HepG2 (cell line): ENCODE measurements around the gene THADA. TPM values are rescaled to one million over a fixed set of nuclear protein-coding genes. Genes with fewer than 3 reads are reported as not detected.

ENCODE experiments used
- ATAC-seq: fragments of 200-7000 bp; cut with Tn5 transposase; 3 replicates; pipeline ENCODE4 v1.9.1; 2020; ENCODE audit warnings: mild to moderate bottlenecking, moderate library complexity
- BruUV-seq: library from RNA; stranded (reverse); fragments of 400-500 nt; replicated peaks from 2 replicates; lab custom pipeline; 2021; lab: Mats Ljungman, UMichigan
- CTCF ChIA-PET: fragments of 300-600 bp; formaldehyde crosslinking; extraction: SDS; loops from one replicate; lab custom pipeline; 2021; ENCODE audit warnings: low total read pairs, inconsistent platforms, low intra/inter-chr PET ratio; lab: Yijun Ruan, JAX
- POLR2A ChIA-PET: fragments of 350-600 bp; sonication (Branson Sonifier 250); formaldehyde crosslinking; loops from one replicate; lab custom pipeline; 2020; ENCODE audit warnings: antibody characterized with exemption, inconsistent platforms; lab: Yijun Ruan, JAX
- DNase-seq: peaks from one replicate; pipeline ENCODE4 v3.0.0-alpha.2; 2015; ENCODE audit warnings: low spot score
- FAIRE-seq: peaks from 3 replicates; lab custom pipeline; 2011; peaks lifted over from hg19 to GRCh38; lab: Jason Lieb, UNC
- H2AFZ ChIP-seq: one replicate; pipeline ENCODE4 v1.6.1; 2011; ENCODE audit warnings: low read length, inconsistent platforms
- H3K27ac ChIP-seq: fragments of 300-600 bp; 3 replicates; pipeline ENCODE4 v1.8.0; 2011; ENCODE audit warnings: mixed run types, mild to moderate bottlenecking, mixed read lengths, low read length, inconsistent platforms; ENCODE audit not compliant: insufficient read depth; ENCODE audit errors: extremely low read length
- H3K27me3 ChIP-seq, 2 experiments: fragments of 200-600 bp in 1 of 2; 2 replicates in 1 of 2; 3 replicates in 1 of 2; pipeline versions ENCODE4 v1.6.0 to v1.8.0; 2011; ENCODE audit warnings: low read length in 2 of 2, mild to moderate bottlenecking in 2 of 2, moderate library complexity in 2 of 2, inconsistent platforms in 1 of 2; ENCODE audit not compliant: insufficient read depth in 2 of 2, control insufficient read depth in 1 of 2
- H3K36me3 ChIP-seq, 2 experiments: fragments of 200-600 bp in 1 of 2; replicated peaks in 1 of 2; 2 replicates in 1 of 2; 3 replicates in 1 of 2; pipeline versions ENCODE4 v1.5.1 to v1.8.0; 2011; ENCODE audit warnings: low read length in 2 of 2, inconsistent platforms in 1 of 2; ENCODE audit not compliant: insufficient read depth in 2 of 2, control insufficient read depth in 1 of 2
- H3K4me1 ChIP-seq: 2 replicates; pipeline ENCODE4 v1.5.1; 2012; ENCODE audit warnings: low read length, inconsistent platforms; ENCODE audit not compliant: insufficient read depth
- H3K4me2 ChIP-seq: 2 replicates; pipeline ENCODE4 v1.6.0; 2011; ENCODE audit warnings: low read depth, low read length, inconsistent platforms
- H3K4me3 ChIP-seq, 3 experiments: fragments of 200-600 bp in 1 of 3; sonication (generic), shearing (Covaris generic) in 1 of 3; replicated peaks in 1 of 3; 2 replicates each; pipeline ENCODE4 v1.5.1; 2011 to 2016; ENCODE audit warnings: low read length in 3 of 3, inconsistent platforms in 2 of 3, low read depth in 2 of 3, mild to moderate bottlenecking in 2 of 3, control low read depth in 1 of 3, mixed read lengths in 1 of 3; ENCODE audit not compliant: insufficient read depth in 1 of 3
- H3K79me2 ChIP-seq: one replicate; pipeline ENCODE4 v1.6.1; 2011; ENCODE audit warnings: low read length, inconsistent platforms; ENCODE audit not compliant: insufficient read depth
- H3K9ac ChIP-seq: 2 replicates; pipeline ENCODE4 v1.6.0; 2011; ENCODE audit warnings: mild to moderate bottlenecking, low read depth, low read length, inconsistent platforms; ENCODE audit not compliant: insufficient read depth
- H3K9me3 ChIP-seq: 2 replicates; pipeline ENCODE4 v1.5.1; 2012; ENCODE audit warnings: mild to moderate bottlenecking, low read length
- H4K20me1 ChIP-seq: 2 replicates; pipeline ENCODE4 v1.6.0; 2011; ENCODE audit warnings: inconsistent platforms, mild to moderate bottlenecking, low read length, moderate library complexity; ENCODE audit not compliant: insufficient read depth
- ARID5B ChIP-seq: IDR thresholded peaks from 2 replicates; pipeline ENCODE4 v1.4.0; 2020; ENCODE audit warnings: mild to moderate bottlenecking, missing genetic modification reagents
- FOXO1 ChIP-seq: sonication (generic); formaldehyde crosslinking; IDR thresholded peaks from 2 replicates; pipeline ENCODE4 v1.4.0; 2020; ENCODE audit warnings: missing genetic modification reagents
- HDAC2 ChIP-seq: sonication (generic); formaldehyde crosslinking; IDR thresholded peaks from 2 replicates; pipeline ENCODE4 v1.4.0; 2020; ENCODE audit warnings: missing genetic modification reagents
- HHEX ChIP-seq: IDR thresholded peaks from 2 replicates; pipeline ENCODE4 v1.6.1; 2016; ENCODE audit warnings: control low read depth
- KLF11 ChIP-seq: IDR thresholded peaks from 2 replicates; pipeline ENCODE4 v1.6.1; 2016; ENCODE audit warnings: missing compliant biosample characterization
- MAFK ChIP-seq, 2 experiments: IDR thresholded peaks in 1 of 2; conservative IDR thresholded peaks in 1 of 2; 2 replicates each; pipeline ENCODE4 v1.6.1; 2011; ENCODE audit warnings: improper control_type of control experiment in 2 of 2, low read length in 2 of 2
- PCBP1 ChIP-seq: fragments of 200-400 bp; formaldehyde crosslinking; IDR thresholded peaks from 2 replicates; pipeline ENCODE4 v1.6.1; 2017; ENCODE audit warnings: mild to moderate bottlenecking, low read depth, low read length, borderline replicate concordance
- POGZ ChIP-seq: sonication (generic); formaldehyde crosslinking; IDR thresholded peaks from 2 replicates; pipeline ENCODE4 v1.4.0; 2020; ENCODE audit warnings: mild to moderate bottlenecking, missing genetic modification reagents
- RFXAP ChIP-seq: sonication (generic); formaldehyde crosslinking; IDR thresholded peaks from 2 replicates; pipeline ENCODE4 v1.4.0; 2020; ENCODE audit warnings: missing genetic modification reagents, borderline replicate concordance
- ZBTB38 ChIP-seq: sonication (generic); formaldehyde crosslinking; IDR thresholded peaks from 2 replicates; pipeline ENCODE4 v1.5.1; 2020; ENCODE audit warnings: mild to moderate bottlenecking, missing genetic modification reagents
- ZC3H13 ChIP-seq: sonication (generic); formaldehyde crosslinking; IDR thresholded peaks from 2 replicates; pipeline ENCODE4 v1.8.1; 2023; ENCODE audit warnings: mild to moderate bottlenecking, missing genetic modification reagents, moderate library complexity
- ZFX ChIP-seq: sonication (generic); formaldehyde crosslinking; IDR thresholded peaks from 2 replicates; pipeline ENCODE4 v1.4.0; 2020; ENCODE audit warnings: mild to moderate bottlenecking, low read depth, missing genetic modification reagents, moderate library complexity
- ZKSCAN8 ChIP-seq: IDR thresholded peaks from 2 replicates; pipeline ENCODE4 v1.6.1; 2016; ENCODE audit warnings: borderline replicate concordance, missing genetic modification reagents, missing compliant biosample characterization
- ZNF251 ChIP-seq: sonication (generic); formaldehyde crosslinking; IDR thresholded peaks from 2 replicates; pipeline ENCODE4 v1.9.0; 2021; ENCODE audit warnings: mild to moderate bottlenecking, missing genetic modification reagents
- ZNF260 ChIP-seq: sonication (generic); formaldehyde crosslinking; IDR thresholded peaks from 2 replicates; pipeline ENCODE4 v1.4.0; 2020; ENCODE audit warnings: missing genetic modification reagents, low read depth, mild to moderate bottlenecking, borderline replicate concordance
- ZNF326 ChIP-seq: sonication (generic); formaldehyde crosslinking; IDR thresholded peaks from 2 replicates; pipeline ENCODE4 v1.4.0; 2020; ENCODE audit warnings: missing genetic modification reagents, borderline replicate concordance
- ZNF331 ChIP-seq: sonication (generic); formaldehyde crosslinking; IDR thresholded peaks from 2 replicates; pipeline ENCODE4 v1.4.0; 2020; ENCODE audit warnings: missing genetic modification reagents
- ZNF501 ChIP-seq: sonication (generic); formaldehyde crosslinking; IDR thresholded peaks from 2 replicates; pipeline ENCODE4 v1.5.1; 2020; ENCODE audit warnings: mild to moderate bottlenecking, moderate library complexity, missing genetic modification reagents
- ZNF598 ChIP-seq: sonication (generic); formaldehyde crosslinking; IDR thresholded peaks from 2 replicates; pipeline ENCODE4 v1.5.1; 2020; ENCODE audit warnings: mild to moderate bottlenecking, missing genetic modification reagents, borderline replicate concordance
- ZNF644 ChIP-seq: IDR thresholded peaks from 2 replicates; pipeline ENCODE4 v1.6.1; 2016; ENCODE audit warnings: low read depth
- WGBS: methylation state at CpG from one replicate; pipeline ENCODE4 v1.1.6; 2017; ENCODE audit warnings: low lambda C conversion rate; 5-methylcytosine and 5-hydroxymethylcytosine counted together
- in situ Hi-C: cut with HindIII; loops from 2 replicates; pipeline ENCODE4 v1.10.0; 2017; ENCODE audit warnings: low pct_unique_long_range_greater_than_20kb; ENCODE audit not compliant: extremely low pct_ligation_motif_present
- intact Hi-C: fragments of 100-400 bp; cut with micrococcal nuclease; formaldehyde crosslinking; loops from one replicate; pipeline ENCODE4 v1.10.0; 2022; ENCODE audit not compliant: unreplicated experiment
- polyA plus RNA-seq, 8 experiments: library from polyadenylated mRNA; depleted of rRNA in 3 of 8; stranded (reverse) in 7 of 8; unstranded in 1 of 8; fragments of >200 nt; fragmentation: Illumina TruSeq in 4 of 8; extraction: Trizol in 4 of 8; gene quantifications; 2 replicates each; pipeline versions ENCODE4 v1.2.1 to v1.2.3, GENCODE V29; 2011 to 2016; ENCODE audit warnings: low read depth in 4 of 8, missing spikeins in 1 of 8, mixed read lengths in 1 of 8; ENCODE audit not compliant: insufficient read depth in 1 of 8
- total RNA-seq, 5 experiments: library from RNA; depleted of rRNA; stranded (reverse); fragments of >200 nt; fragmentation: Illumina TruSeq; extraction: Trizol; gene quantifications; 2 replicates each; pipeline ENCODE4 v1.2.3, GENCODE V29; 2016; ENCODE audit warnings: low read depth in 1 of 5
- TF ChIP-seq, protein P1 (sequence below): sonication (generic); formaldehyde crosslinking; conservative IDR thresholded peaks from 2 replicates; pipeline ENCODE4 v1.4.0; 2020; ENCODE audit warnings: missing genetic modification reagents

The THADA gene
- total and polyA plus RNA-seq, 2 of the 13 experiments (the other 11 are each of a cell fraction or from before 2014, with no cell fraction given) = 12.7 to 21.7 TPM

GRCh38 chr2:43300781-43301583, 294.9 kb downstream of the THADA start:
- no TSS peak for BruUV-seq
- intact Hi-C loops = no loop called here
- H2AFZ ChIP-seq = peak overlapping the region; percentile 38
- H4K20me1 ChIP-seq = no peaks in the 10 kb centered on the region
- DNase-seq (peak; percentile 29), ATAC-seq (peak; percentile 74), FAIRE-seq (peak; percentile 55)
- no peaks in the 10 kb centered on the region for H3K79me2 ChIP-seq
- peak overlapping the region; percentile 30 for H3K27ac ChIP-seq
- ChIA-PET POLR2A (interaction anchor here (1.4 kb wide), 1 partner anchor 74 kb away, joined by 3 read pairs; the partner anchor contains the start of gene ZFP36L2), CTCF (no interaction called here)
- no peaks in the 10 kb centered on the region for H3K27me3 ChIP-seq
- H3K4me1 ChIP-seq = peaks cover 61% of the 10 kb centered on the region
- in situ Hi-C loops = no loop called here
- no peak overlapping the region for H3K4me2 ChIP-seq
- H3K36me3 ChIP-seq = no peaks in the 10 kb centered on the region
- H3K4me3 ChIP-seq = no peak overlapping the region
- WGBS = 85% methylated on average over 13 of the region's 13 CpGs
- H3K9ac ChIP-seq = no peak overlapping the region
- H3K9me3 ChIP-seq = no peaks in the 10 kb centered on the region
- TF ChIP-seq KLF11 (CRISPR knock-in tag) (no peak), ZFX (CRISPR knock-in tag) (peak; percentile 24; the same call in 1 of the 2 replicates), POGZ (CRISPR knock-in tag) (0 out of 2 replicates have a peak, but pooled peaks have one; percentile 14), ZNF501 (CRISPR knock-in tag) (no peak), RFXAP (no peak), PCBP1 (no peak), ZNF598 (CRISPR knock-in tag) (0 out of 2 replicates have a peak, but pooled peaks have one; percentile 44), ARID5B (CRISPR knock-in tag) (0 out of 2 replicates have a peak, but pooled peaks have one; percentile 21), HHEX (CRISPR knock-in tag) (no peak), ZNF644 (0 out of 2 replicates have a peak, but pooled peaks have one; percentile 24), ZNF251 (no peak), ZNF326 (CRISPR knock-in tag) (no peak), MAFK (conservative IDR thresholded peaks at IDR 0.05 in 1 of 2, IDR thresholded peaks at IDR 0.05 in 1 of 2; ENCODE audit: low read length in 2 of 2) (no peak), FOXO1 (CRISPR knock-in tag) (peak; percentile 43), ZNF331 (CRISPR knock-in tag) (0 out of 2 replicates have a peak, but pooled peaks have one; percentile 26), ZKSCAN8 (CRISPR knock-in tag) (no peak), ZNF260 (CRISPR knock-in tag) (no peak), ZBTB38 (CRISPR knock-in tag) (peak; percentile 38; the same call in 1 of the 2 replicates), HDAC2 (CRISPR knock-in tag) (peak; percentile 32; the same call in 1 of the 2 replicates), ZC3H13 (CRISPR knock-in tag) (no peak)
- TF ChIP-seq, protein P1, sequence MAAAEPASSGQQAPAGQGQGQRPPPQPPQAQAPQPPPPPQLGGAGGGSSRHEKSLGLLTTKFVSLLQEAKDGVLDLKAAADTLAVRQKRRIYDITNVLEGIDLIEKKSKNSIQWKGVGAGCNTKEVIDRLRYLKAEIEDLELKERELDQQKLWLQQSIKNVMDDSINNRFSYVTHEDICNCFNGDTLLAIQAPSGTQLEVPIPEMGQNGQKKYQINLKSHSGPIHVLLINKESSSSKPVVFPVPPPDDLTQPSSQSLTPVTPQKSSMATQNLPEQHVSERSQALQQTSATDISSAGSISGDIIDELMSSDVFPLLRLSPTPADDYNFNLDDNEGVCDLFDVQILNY = no peak
